ENCODE results near the gene SH2D5.

DNA sequence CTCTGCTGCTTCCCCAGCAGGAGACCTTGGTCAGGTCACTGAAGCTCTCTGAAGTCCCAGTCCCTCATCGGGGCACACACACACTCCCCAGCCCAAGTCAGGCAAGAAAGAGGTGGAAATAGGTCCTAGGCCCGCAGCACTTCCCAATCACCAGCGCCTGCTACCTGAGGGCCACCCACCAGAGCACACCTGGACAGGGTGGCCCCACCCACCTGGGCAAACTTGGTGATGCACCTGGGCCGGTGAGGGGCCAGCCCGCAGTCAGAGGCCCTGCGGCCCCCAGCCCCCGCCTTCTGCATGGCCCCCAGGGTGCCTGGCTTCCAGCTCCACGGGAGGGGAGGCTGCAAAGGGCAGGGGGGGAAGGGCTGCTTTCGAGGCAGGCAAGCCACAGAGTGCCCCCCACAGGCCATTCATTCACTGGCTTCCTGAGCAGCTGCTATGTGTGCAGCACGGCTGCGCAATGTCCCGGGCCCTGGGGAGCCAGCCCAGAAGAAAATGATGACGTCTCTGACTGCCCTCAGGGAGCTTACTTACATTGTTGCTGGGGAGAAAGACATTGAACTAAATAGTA is 4.7 kb downstream of the SH2D5 start:
- TF ChIP-seq, protein P1, sequence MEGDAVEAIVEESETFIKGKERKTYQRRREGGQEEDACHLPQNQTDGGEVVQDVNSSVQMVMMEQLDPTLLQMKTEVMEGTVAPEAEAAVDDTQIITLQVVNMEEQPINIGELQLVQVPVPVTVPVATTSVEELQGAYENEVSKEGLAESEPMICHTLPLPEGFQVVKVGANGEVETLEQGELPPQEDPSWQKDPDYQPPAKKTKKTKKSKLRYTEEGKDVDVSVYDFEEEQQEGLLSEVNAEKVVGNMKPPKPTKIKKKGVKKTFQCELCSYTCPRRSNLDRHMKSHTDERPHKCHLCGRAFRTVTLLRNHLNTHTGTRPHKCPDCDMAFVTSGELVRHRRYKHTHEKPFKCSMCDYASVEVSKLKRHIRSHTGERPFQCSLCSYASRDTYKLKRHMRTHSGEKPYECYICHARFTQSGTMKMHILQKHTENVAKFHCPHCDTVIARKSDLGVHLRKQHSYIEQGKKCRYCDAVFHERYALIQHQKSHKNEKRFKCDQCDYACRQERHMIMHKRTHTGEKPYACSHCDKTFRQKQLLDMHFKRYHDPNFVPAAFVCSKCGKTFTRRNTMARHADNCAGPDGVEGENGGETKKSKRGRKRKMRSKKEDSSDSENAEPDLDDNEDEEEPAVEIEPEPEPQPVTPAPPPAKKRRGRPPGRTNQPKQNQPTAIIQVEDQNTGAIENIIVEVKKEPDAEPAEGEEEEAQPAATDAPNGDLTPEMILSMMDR (conservative IDR thresholded peaks at IDR 0.05; ENCODE audit: low read length): peak; percentile 68
- no peak for TF ChIP-seq EZH2phosphoT487 (IDR thresholded peaks at IDR 0.05; ENCODE audit: borderline replicate concordance, low read depth, low read length)

Data from OCI-LY7 (cell line).